Measurements from ENCODE around the gene EGFLAM.
A peak's percentile ranks its signal among the peaks of the same experiment; 100 is the strongest.

Gene EGFLAM

GRCh38 chr5:38379350-38379937, 121.1 kb downstream of the EGFLAM start:
- peaks cover 0 to 1% (median 0%) of the 10 kb centered on the region in 5 experiments for H3K9me3 ChIP-seq (ENCODE audit: control extremely low read depth in 1 of 5, control insufficient read depth in 4 of 5, insufficient read depth in 2 of 5, low read depth in 1 of 5, low read length in 4 of 5)
- no peaks in the 10 kb centered on the region for H3K4me1 ChIP-seq (ENCODE audit: control extremely low read depth in 1 of 4, control insufficient read depth in 4 of 4, insufficient read depth in 4 of 4, low read length in 3 of 4)
- ChIA-PET CTCF (interaction anchor here (2.1 kb wide), 1 partner anchor 430 kb away, joined by 7 read pairs; no protein-coding TSS in a partner anchor), POLR2A (no interaction called here)
- no peak overlapping the region for H3K27ac ChIP-seq (ENCODE audit: insufficient read depth in 1 of 2, low read depth in 1 of 2, low read length in 2 of 2, poor library complexity in 1 of 2, severe bottlenecking in 2 of 2)
- no peaks in the 10 kb centered on the region for H3K36me3 ChIP-seq (ENCODE audit: control insufficient read depth in 4 of 4, insufficient read depth in 4 of 4, low read length in 3 of 4)
- DNase-seq = no peak
- 22% methylated on average over 4 of the region's 7 CpGs for WGBS (ENCODE audit: insufficient coverage)
- peaks cover 13 to 68% (median 24%) of the 10 kb centered on the region in 5 experiments for H3K27me3 ChIP-seq (replicated peaks in 2 of 5; ENCODE audit: control insufficient read depth in 4 of 5, insufficient read depth in 5 of 5, low read length in 4 of 5)
- H3K4me3 ChIP-seq (ENCODE audit: control insufficient read depth in 1 of 7, extremely low read depth in 1 of 7, insufficient read depth in 4 of 7, low read depth in 2 of 7, low read length in 6 of 7) = no peak overlapping the region

- WGBS (ENCODE audit: insufficient coverage) = 87% methylated on average over 4 of the region's 4 CpGs
- POLR2A ChIA-PET = no interaction called here
- peaks cover 0 to 1% (median 0%) of the 10 kb centered on the region in 5 experiments for H3K9me3 ChIP-seq (ENCODE audit: control extremely low read depth in 1 of 5, control insufficient read depth in 4 of 5, insufficient read depth in 2 of 5, low read depth in 1 of 5, low read length in 4 of 5)
Measured at GRCh38 chr5:38380537-38380936, 122.2 kb downstream of the EGFLAM start.

GRCh38 chr5:38381361-38381760, 123.0 kb downstream of the EGFLAM start:
- no peak overlapping the region for H3K4me3 ChIP-seq (ENCODE audit: control insufficient read depth in 1 of 7, extremely low read depth in 1 of 7, insufficient read depth in 4 of 7, low read depth in 2 of 7, low read length in 6 of 7)
- DNase-seq = no peak
- H3K9me3 ChIP-seq (ENCODE audit: control extremely low read depth in 1 of 5, control insufficient read depth in 4 of 5, insufficient read depth in 2 of 5, low read depth in 1 of 5, low read length in 4 of 5) = peaks cover 0 to 1% (median 0%) of the 10 kb centered on the region in 5 experiments
- no peak overlapping the region for H3K27ac ChIP-seq (ENCODE audit: insufficient read depth in 1 of 2, low read depth in 1 of 2, low read length in 2 of 2, poor library complexity in 1 of 2, severe bottlenecking in 2 of 2)
- peaks cover 13 to 60% (median 25%) of the 10 kb centered on the region in 5 experiments for H3K27me3 ChIP-seq (replicated peaks in 2 of 5; ENCODE audit: control insufficient read depth in 4 of 5, insufficient read depth in 5 of 5, low read length in 4 of 5)
- H3K36me3 ChIP-seq (ENCODE audit: control insufficient read depth in 4 of 4, insufficient read depth in 4 of 4, low read length in 3 of 4) = no peaks in the 10 kb centered on the region
- ChIA-PET POLR2A (no interaction called here), CTCF (interaction anchor here (0.8 to 1.2 kb wide), 2 partner anchors 10 to 73 kb away, joined by 3 read pairs; no protein-coding TSS in a partner anchor)
- 80% methylated on average over 1 of the region's 5 CpGs for WGBS (ENCODE audit: insufficient coverage)
- no peaks in the 10 kb centered on the region for H3K4me1 ChIP-seq (ENCODE audit: control extremely low read depth in 1 of 4, control insufficient read depth in 4 of 4, insufficient read depth in 4 of 4, low read length in 3 of 4)

More at GRCh38 chr5:38380537-38380936, 122.2 kb downstream of the EGFLAM start:
- CTCF ChIA-PET = interaction anchor here (1.2 to 2.1 kb wide), 2 partner anchors 72 to 429 kb away, joined by 3 to 7 read pairs; no protein-coding TSS in a partner anchor
- DNase-seq = no peak
- peaks cover 13 to 65% (median 25%) of the 10 kb centered on the region in 5 experiments for H3K27me3 ChIP-seq (replicated peaks in 2 of 5; ENCODE audit: control insufficient read depth in 4 of 5, insufficient read depth in 5 of 5, low read length in 4 of 5)
- no peaks in the 10 kb centered on the region for H3K36me3 ChIP-seq (ENCODE audit: control insufficient read depth in 4 of 4, insufficient read depth in 4 of 4, low read length in 3 of 4)
- H3K4me3 ChIP-seq (ENCODE audit: control insufficient read depth in 1 of 7, extremely low read depth in 1 of 7, insufficient read depth in 4 of 7, low read depth in 2 of 7, low read length in 6 of 7) = no peak overlapping the region
- H3K27ac ChIP-seq (ENCODE audit: insufficient read depth in 1 of 2, low read depth in 1 of 2, low read length in 2 of 2, poor library complexity in 1 of 2, severe bottlenecking in 2 of 2) = no peak overlapping the region
- H3K4me1 ChIP-seq (ENCODE audit: control extremely low read depth in 1 of 4, control insufficient read depth in 4 of 4, insufficient read depth in 4 of 4, low read length in 3 of 4) = no peaks in the 10 kb centered on the region

- Histone ChIP-seq H3K4me1 (ENCODE audit: control extremely low read depth in 1 of 4, control insufficient read depth in 4 of 4, insufficient read depth in 4 of 4, low read length in 3 of 4) (no peaks in the 10 kb centered on the region), H3K4me3 (ENCODE audit: control insufficient read depth in 1 of 7, extremely low read depth in 1 of 7, insufficient read depth in 4 of 7, low read depth in 2 of 7, low read length in 6 of 7) (no peak overlapping the region), H3K27me3 (replicated peaks in 2 of 5; ENCODE audit: control insufficient read depth in 4 of 5, insufficient read depth in 5 of 5, low read length in 4 of 5) (peaks cover 11 to 60% (median 22%) of the 10 kb centered on the region in 5 experiments), H3K36me3 (ENCODE audit: control insufficient read depth in 4 of 4, insufficient read depth in 4 of 4, low read length in 3 of 4) (no peaks in the 10 kb centered on the region), H3K9me3 (ENCODE audit: control extremely low read depth in 1 of 5, control insufficient read depth in 4 of 5, insufficient read depth in 2 of 5, low read depth in 1 of 5, low read length in 4 of 5) (no peaks in the 10 kb centered on the region), H3K27ac (ENCODE audit: insufficient read depth in 1 of 2, low read depth in 1 of 2, low read length in 2 of 2, poor library complexity in 1 of 2, severe bottlenecking in 2 of 2) (no peak overlapping the region)
- ChIA-PET CTCF (interaction anchor here (0.6 to 1.5 kb wide), 10 partner anchors 8 to 430 kb away, joined by 3 to 4 read pairs (median 3); no protein-coding TSS in a partner anchor), POLR2A (no interaction called here)
- peak; percentile 47 to 63 (median 61) for DNase-seq
- WGBS (ENCODE audit: insufficient coverage) = 44% methylated on average over 7 of the region's 7 CpGs
Measured at GRCh38 chr5:38382898-38383297, 124.5 kb downstream of the EGFLAM start.

- H3K4me3 ChIP-seq (ENCODE audit: control insufficient read depth in 1 of 7, extremely low read depth in 1 of 7, insufficient read depth in 4 of 7, low read depth in 2 of 7, low read length in 6 of 7) = no peak overlapping the region
- ChIA-PET CTCF (interaction anchor here (1.3 to 1.5 kb wide), 2 partner anchors 9 to 12 kb away, joined by 3 read pairs; no protein-coding TSS in a partner anchor), POLR2A (no interaction called here)
- WGBS (ENCODE audit: insufficient coverage) = 44% methylated on average over 3 of the region's 3 CpGs
- no peak for DNase-seq
- peaks cover 9 to 52% (median 14%) of the 10 kb centered on the region in 5 experiments for H3K27me3 ChIP-seq (replicated peaks in 2 of 5; ENCODE audit: control insufficient read depth in 4 of 5, insufficient read depth in 5 of 5, low read length in 4 of 5)
- H3K4me1 ChIP-seq (ENCODE audit: control extremely low read depth in 1 of 4, control insufficient read depth in 4 of 4, insufficient read depth in 4 of 4, low read length in 3 of 4) = no peaks in the 10 kb centered on the region
- H3K9me3 ChIP-seq (ENCODE audit: control extremely low read depth in 1 of 5, control insufficient read depth in 4 of 5, insufficient read depth in 2 of 5, low read depth in 1 of 5, low read length in 4 of 5) = no peaks in the 10 kb centered on the region
- no peaks in the 10 kb centered on the region for H3K36me3 ChIP-seq (ENCODE audit: control insufficient read depth in 4 of 4, insufficient read depth in 4 of 4, low read length in 3 of 4)
- H3K27ac ChIP-seq (ENCODE audit: insufficient read depth in 1 of 2, low read depth in 1 of 2, low read length in 2 of 2, poor library complexity in 1 of 2, severe bottlenecking in 2 of 2) = no peak overlapping the region
Measured at GRCh38 chr5:38383701-38384100, 125.3 kb downstream of the EGFLAM start.

GRCh38 chr5:38384396-38384795, 126.0 kb downstream of the EGFLAM start:
- no peaks in the 10 kb centered on the region for H3K9me3 ChIP-seq (ENCODE audit: control extremely low read depth in 1 of 5, control insufficient read depth in 4 of 5, insufficient read depth in 2 of 5, low read depth in 1 of 5, low read length in 4 of 5)
- POLR2A ChIA-PET = no interaction called here
- no peaks in the 10 kb centered on the region for H3K4me1 ChIP-seq (ENCODE audit: control extremely low read depth in 1 of 4, control insufficient read depth in 4 of 4, insufficient read depth in 4 of 4, low read length in 3 of 4)
- no peak for DNase-seq
- no peak overlapping the region for H3K4me3 ChIP-seq (ENCODE audit: control insufficient read depth in 1 of 7, extremely low read depth in 1 of 7, insufficient read depth in 4 of 7, low read depth in 2 of 7, low read length in 6 of 7)
- WGBS (ENCODE audit: insufficient coverage) = 96% methylated on average over 3 of the region's 3 CpGs
- CTCF ChIA-PET = no interaction called here
- no peaks in the 10 kb centered on the region for H3K36me3 ChIP-seq (ENCODE audit: control insufficient read depth in 4 of 4, insufficient read depth in 4 of 4, low read length in 3 of 4)
- H3K27ac ChIP-seq (ENCODE audit: insufficient read depth in 1 of 2, low read depth in 1 of 2, low read length in 2 of 2, poor library complexity in 1 of 2, severe bottlenecking in 2 of 2) = no peak overlapping the region
- H3K27me3 ChIP-seq (replicated peaks in 2 of 5; ENCODE audit: control insufficient read depth in 4 of 5, insufficient read depth in 5 of 5, low read length in 4 of 5) = peaks cover 8 to 45% (median 9%) of the 10 kb centered on the region in 5 experiments

- no peaks in the 10 kb centered on the region for H3K4me1 ChIP-seq (ENCODE audit: control extremely low read depth in 1 of 4, control insufficient read depth in 4 of 4, insufficient read depth in 4 of 4, low read length in 3 of 4)
- H3K27ac ChIP-seq (ENCODE audit: insufficient read depth in 1 of 2, low read depth in 1 of 2, low read length in 2 of 2, poor library complexity in 1 of 2, severe bottlenecking in 2 of 2) = no peak overlapping the region
- WGBS (ENCODE audit: insufficient coverage) = 100% methylated on average over 1 of the region's 2 CpGs
- ChIA-PET CTCF (no interaction called here), POLR2A (no interaction called here)
- H3K36me3 ChIP-seq (ENCODE audit: control insufficient read depth in 4 of 4, insufficient read depth in 4 of 4, low read length in 3 of 4) = no peaks in the 10 kb centered on the region
- DNase-seq = no peak
- H3K27me3 ChIP-seq (replicated peaks in 2 of 5; ENCODE audit: control insufficient read depth in 4 of 5, insufficient read depth in 5 of 5, low read length in 4 of 5) = peaks cover 2 to 25% (median 5%) of the 10 kb centered on the region in 5 experiments
- H3K9me3 ChIP-seq (ENCODE audit: control extremely low read depth in 1 of 5, control insufficient read depth in 4 of 5, insufficient read depth in 2 of 5, low read depth in 1 of 5, low read length in 4 of 5) = no peaks in the 10 kb centered on the region
- H3K4me3 ChIP-seq (ENCODE audit: control insufficient read depth in 1 of 7, extremely low read depth in 1 of 7, insufficient read depth in 4 of 7, low read depth in 2 of 7, low read length in 6 of 7) = no peak overlapping the region
Measured at GRCh38 chr5:38387161-38387560, 128.8 kb downstream of the EGFLAM start.
